HepG2 (cell line): ENCODE measurements around the gene ZBTB32. TPM values are rescaled to one million over a fixed set of nuclear protein-coding genes. Genes with fewer than 3 reads are reported as not detected.
A peak's percentile ranks its signal among the peaks of the same experiment; 100 is the strongest.

Experiments
- ATAC-seq: fragments of 200-7000 bp; cut with Tn5 transposase; 3 replicates; pipeline ENCODE4 v1.9.1; 2020; ENCODE audit warnings: mild to moderate bottlenecking, moderate library complexity
- BruUV-seq: library from RNA; stranded (reverse); fragments of 400-500 nt; replicated peaks from 2 replicates; lab custom pipeline; 2021; lab: Mats Ljungman, UMichigan
- CTCF ChIA-PET: fragments of 300-600 bp; formaldehyde crosslinking; extraction: SDS; loops from one replicate; lab custom pipeline; 2021; ENCODE audit warnings: low total read pairs, inconsistent platforms, low intra/inter-chr PET ratio; lab: Yijun Ruan, JAX
- POLR2A ChIA-PET: fragments of 350-600 bp; sonication (Branson Sonifier 250); formaldehyde crosslinking; loops from one replicate; lab custom pipeline; 2020; ENCODE audit warnings: antibody characterized with exemption, inconsistent platforms; lab: Yijun Ruan, JAX
- DNase-seq: peaks from one replicate; pipeline ENCODE4 v3.0.0-alpha.2; 2015; ENCODE audit warnings: low spot score
- FAIRE-seq: peaks from 3 replicates; lab custom pipeline; 2011; peaks lifted over from hg19 to GRCh38; lab: Jason Lieb, UNC
- H2AFZ ChIP-seq: one replicate; pipeline ENCODE4 v1.6.1; 2011; ENCODE audit warnings: low read length, inconsistent platforms
- H3K27ac ChIP-seq: fragments of 300-600 bp; 3 replicates; pipeline ENCODE4 v1.8.0; 2011; ENCODE audit warnings: mixed run types, mild to moderate bottlenecking, mixed read lengths, low read length, inconsistent platforms; ENCODE audit not compliant: insufficient read depth; ENCODE audit errors: extremely low read length
- H3K27me3 ChIP-seq, 2 experiments: fragments of 200-600 bp in 1 of 2; 2 replicates in 1 of 2; 3 replicates in 1 of 2; pipeline versions ENCODE4 v1.6.0 to v1.8.0; 2011; ENCODE audit warnings: low read length in 2 of 2, mild to moderate bottlenecking in 2 of 2, moderate library complexity in 2 of 2, inconsistent platforms in 1 of 2; ENCODE audit not compliant: insufficient read depth in 2 of 2, control insufficient read depth in 1 of 2
- H3K36me3 ChIP-seq, 2 experiments: fragments of 200-600 bp in 1 of 2; replicated peaks in 1 of 2; 2 replicates in 1 of 2; 3 replicates in 1 of 2; pipeline versions ENCODE4 v1.5.1 to v1.8.0; 2011; ENCODE audit warnings: low read length in 2 of 2, inconsistent platforms in 1 of 2; ENCODE audit not compliant: insufficient read depth in 2 of 2, control insufficient read depth in 1 of 2
- H3K4me1 ChIP-seq: 2 replicates; pipeline ENCODE4 v1.5.1; 2012; ENCODE audit warnings: low read length, inconsistent platforms; ENCODE audit not compliant: insufficient read depth
- H3K4me2 ChIP-seq: 2 replicates; pipeline ENCODE4 v1.6.0; 2011; ENCODE audit warnings: low read depth, low read length, inconsistent platforms
- H3K4me3 ChIP-seq, 3 experiments: fragments of 200-600 bp in 1 of 3; sonication (generic), shearing (Covaris generic) in 1 of 3; replicated peaks in 1 of 3; 2 replicates each; pipeline ENCODE4 v1.5.1; 2011 to 2016; ENCODE audit warnings: low read length in 3 of 3, inconsistent platforms in 2 of 3, low read depth in 2 of 3, mild to moderate bottlenecking in 2 of 3, control low read depth in 1 of 3, mixed read lengths in 1 of 3; ENCODE audit not compliant: insufficient read depth in 1 of 3
- H3K79me2 ChIP-seq: one replicate; pipeline ENCODE4 v1.6.1; 2011; ENCODE audit warnings: low read length, inconsistent platforms; ENCODE audit not compliant: insufficient read depth
- H3K9ac ChIP-seq: 2 replicates; pipeline ENCODE4 v1.6.0; 2011; ENCODE audit warnings: mild to moderate bottlenecking, low read depth, low read length, inconsistent platforms; ENCODE audit not compliant: insufficient read depth
- H3K9me3 ChIP-seq: 2 replicates; pipeline ENCODE4 v1.5.1; 2012; ENCODE audit warnings: mild to moderate bottlenecking, low read length
- H4K20me1 ChIP-seq: 2 replicates; pipeline ENCODE4 v1.6.0; 2011; ENCODE audit warnings: inconsistent platforms, mild to moderate bottlenecking, low read length, moderate library complexity; ENCODE audit not compliant: insufficient read depth
- AGO1 ChIP-seq: fragments of 200-400 bp; formaldehyde crosslinking; IDR thresholded peaks from 2 replicates; pipeline ENCODE4 v1.6.1; 2017; ENCODE audit warnings: mild to moderate bottlenecking, low read depth, low read length, moderate library complexity; ENCODE audit not compliant: poor library complexity, severe bottlenecking
- AGO2 ChIP-seq: fragments of 200-400 bp; formaldehyde crosslinking; optimal IDR thresholded peaks from 2 replicates; pipeline ENCODE3; 2017; ENCODE audit warnings: mild to moderate bottlenecking, low read depth, low read length, moderate library complexity
- DMAP1 ChIP-seq: IDR thresholded peaks from 2 replicates; pipeline ENCODE4 v1.6.1; 2016
- KAT8 ChIP-seq: IDR thresholded peaks from 2 replicates; pipeline ENCODE4 v1.6.1; 2016; ENCODE audit warnings: missing genetic modification reagents, missing compliant biosample characterization
- KLF11 ChIP-seq: IDR thresholded peaks from 2 replicates; pipeline ENCODE4 v1.6.1; 2016; ENCODE audit warnings: missing compliant biosample characterization
- MAFK ChIP-seq, 2 experiments: IDR thresholded peaks in 1 of 2; conservative IDR thresholded peaks in 1 of 2; 2 replicates each; pipeline ENCODE4 v1.6.1; 2011; ENCODE audit warnings: improper control_type of control experiment in 2 of 2, low read length in 2 of 2
- POLR2G ChIP-seq: fragments of 200-400 bp; formaldehyde crosslinking; IDR thresholded peaks from 2 replicates; pipeline ENCODE4 v1.6.1; 2018; ENCODE audit warnings: mild to moderate bottlenecking, low read depth, low read length, moderate library complexity
- RBFOX2 ChIP-seq: fragments of 200-400 bp; formaldehyde crosslinking; IDR thresholded peaks from 2 replicates; pipeline ENCODE4 v1.6.1; 2017; ENCODE audit warnings: low read depth, mild to moderate bottlenecking, low read length
- RBM22 ChIP-seq: fragments of 200-400 bp; formaldehyde crosslinking; optimal IDR thresholded peaks from 2 replicates; pipeline ENCODE3; 2017; ENCODE audit warnings: mild to moderate bottlenecking, low read length, moderate library complexity
- SKI ChIP-seq: fragments of 450-650 bp; IDR thresholded peaks from one replicate; pipeline ENCODE4 v1.6.1; 2018; ENCODE audit warnings: mild to moderate bottlenecking; ENCODE audit not compliant: partially characterized antibody
- SNAPC4 ChIP-seq: sonication (generic); formaldehyde crosslinking; IDR thresholded peaks from 2 replicates; pipeline ENCODE4 v1.4.0; 2020; ENCODE audit warnings: mild to moderate bottlenecking, missing genetic modification reagents
- ZBTB8A ChIP-seq: sonication (generic); formaldehyde crosslinking; IDR thresholded peaks from 2 replicates; pipeline ENCODE4 v1.4.0; 2020; ENCODE audit warnings: mild to moderate bottlenecking, low read depth, missing genetic modification reagents, borderline replicate concordance
- ZNF503 ChIP-seq: sonication (generic); formaldehyde crosslinking; IDR thresholded peaks from 2 replicates; pipeline ENCODE4 v1.4.0; 2020; ENCODE audit warnings: missing genetic modification reagents
- ZNF746 ChIP-seq: sonication (generic); formaldehyde crosslinking; IDR thresholded peaks from 2 replicates; pipeline ENCODE4 v1.8.0; 2022; ENCODE audit warnings: mild to moderate bottlenecking, missing genetic modification reagents
- WGBS: methylation state at CpG from one replicate; pipeline ENCODE4 v1.1.6; 2017; ENCODE audit warnings: low lambda C conversion rate; 5-methylcytosine and 5-hydroxymethylcytosine counted together
- in situ Hi-C: cut with HindIII; loops from 2 replicates; pipeline ENCODE4 v1.10.0; 2017; ENCODE audit warnings: low pct_unique_long_range_greater_than_20kb; ENCODE audit not compliant: extremely low pct_ligation_motif_present
- intact Hi-C: fragments of 100-400 bp; cut with micrococcal nuclease; formaldehyde crosslinking; loops from one replicate; pipeline ENCODE4 v1.10.0; 2022; ENCODE audit not compliant: unreplicated experiment
- polyA plus RNA-seq, 8 experiments: library from polyadenylated mRNA; depleted of rRNA in 3 of 8; stranded (reverse) in 7 of 8; unstranded in 1 of 8; fragments of >200 nt; fragmentation: Illumina TruSeq in 4 of 8; extraction: Trizol in 4 of 8; gene quantifications; 2 replicates each; pipeline versions ENCODE4 v1.2.1 to v1.2.3, GENCODE V29; 2011 to 2016; ENCODE audit warnings: low read depth in 4 of 8, missing spikeins in 1 of 8, mixed read lengths in 1 of 8; ENCODE audit not compliant: insufficient read depth in 1 of 8
- total RNA-seq, 5 experiments: library from RNA; depleted of rRNA; stranded (reverse); fragments of >200 nt; fragmentation: Illumina TruSeq; extraction: Trizol; gene quantifications; 2 replicates each; pipeline ENCODE4 v1.2.3, GENCODE V29; 2016; ENCODE audit warnings: low read depth in 1 of 5

ZBTB32 gene
- total and polyA plus RNA-seq, 2 of the 13 experiments (the other 11 are each of a cell fraction or from before 2014, with no cell fraction given) = not detected

- TF ChIP-seq SNAPC4 (CRISPR knock-in tag) (no peak), DMAP1 (no peak), KLF11 (CRISPR knock-in tag) (no peak)
Measured at GRCh38 chr19:35755550-35756376, 51.4 kb downstream of the ZBTB32 start (continued).

- no TSS peak for BruUV-seq
- Histone ChIP-seq H3K4me2 (peak within 1 kb of the TSS; percentile 86), H4K20me1 (no peaks in the 10 kb centered on the region), H3K9me3 (no peaks in the 10 kb centered on the region), H3K27ac (peak within 1 kb of the TSS; percentile 79), H3K4me1 (peaks cover 20% of the 10 kb centered on the region), H3K4me3 (peak within 1 kb of the TSS; percentile 65 to 83 (median 79)), H3K9ac (peak within 1 kb of the TSS; percentile 74), H3K36me3 (peaks cover 3 to 28% of the 10 kb centered on the region in 2 experiments; a peak in 4 of 5 replicates), H3K27me3 (no peaks in the 10 kb centered on the region), H2AFZ (no peak within 1 kb of the TSS), H3K79me2 (peaks cover 6% of the 10 kb centered on the region)
- in situ Hi-C loops = no loop called here
- ATAC-seq = no peak
- POLR2A ChIA-PET = interaction anchor here (0.7 to 1.5 kb wide), 5 partner anchors 8 to 16 kb away, joined by 3 to 17 read pairs (median 5); partner anchors contain the start of genes LIN37, PSENEN and U2AF1L4
- no peak for FAIRE-seq
- CTCF ChIA-PET = no interaction called here
- intact Hi-C loops = no loop called here
- no peak for DNase-seq
- WGBS = 98% methylated on average over 32 of the region's 52 CpGs
- TF ChIP-seq KAT8 (CRISPR knock-in tag) = no peak
- 0 out of 2 replicates have a peak, but pooled peaks have one; percentile 21 for TF ChIP-seq POLR2G
- no peak for TF ChIP-seq SKI
- peak; percentile 34 for TF ChIP-seq AGO1
- peak; percentile 67 for TF ChIP-seq AGO2
- TF ChIP-seq RBM22 = no peak
- no peak for TF ChIP-seq ZNF503 (CRISPR knock-in tag)
- TF ChIP-seq ZBTB8A = no peak
- TF ChIP-seq RBFOX2 = peak; percentile 47
- no peak for TF ChIP-seq ZNF746 (CRISPR knock-in tag)
- no peak for TF ChIP-seq MAFK (conservative IDR thresholded peaks at IDR 0.05 in 1 of 2, IDR thresholded peaks at IDR 0.05 in 1 of 2; ENCODE audit: low read length in 2 of 2)
Measured at GRCh38 chr19:35756377-35757230, 52.2 kb downstream of the ZBTB32 start, which contains the start of gene HSPB6. Gene HSPB6 (minus strand): TSS chr19:35757029. CDS start chr19:35757008, 21 bp downstream.
